Urinary bladder (tissue), 4 donors: ENCODE data around the gene TSPEAR. TPM values are rescaled to one million over a fixed set of nuclear protein-coding genes. Genes with fewer than 3 reads are reported as not detected.

ENCODE experiments used
- DNase-seq: peaks from one replicate; pipeline ENCODE4 v3.0.0-alpha.2; 2015; ENCODE audit errors: extremely low spot score
- H3K27ac ChIP-seq: one replicate; pipeline ENCODE4 v1.5.1; 2013; ENCODE audit warnings: low read depth, mild to moderate bottlenecking, moderate library complexity
- H3K36me3 ChIP-seq: one replicate; pipeline ENCODE4 v1.6.1; 2013; ENCODE audit warnings: mild to moderate bottlenecking, moderate library complexity; ENCODE audit not compliant: insufficient read depth
- H3K4me1 ChIP-seq: one replicate; pipeline ENCODE4 v1.6.1; 2013; ENCODE audit warnings: mild to moderate bottlenecking, moderate library complexity; ENCODE audit not compliant: insufficient read depth
- H3K4me3 ChIP-seq: one replicate; pipeline ENCODE4 v1.5.1; 2013; ENCODE audit warnings: low read depth, low read length
- WGBS: extraction: QIAGEN DNeasy Blood & Tissue Kit; methylation state at CpG from one replicate; pipeline ENCODE4 v1.1.7; 2013; 5-methylcytosine and 5-hydroxymethylcytosine counted together
- polyA plus RNA-seq: library from polyadenylated mRNA; stranded (reverse); fragments of 200-250 nt; gene quantifications from one replicate; pipeline ENCODE4 v1.2.3, GENCODE V29; 2013
- total RNA-seq: library from RNA; depleted of rRNA; stranded (reverse); fragments of >200 nt; gene quantifications from one replicate; pipeline ENCODE4 v1.2.3, GENCODE V29; 2014
- donor health status: healthy with polysubstance abuse.
- donor health status: healthy.

Gene TSPEAR
- total and polyA plus RNA-seq, 2 donors, result 0.03 to 0.21 TPM

GRCh38 chr21:44734026-44734745 lies 22.8 kb upstream of the TSPEAR start:
- Histone ChIP-seq H3K36me3 (no peaks in the 10 kb centered on the region), H3K4me1 (no peaks in the 10 kb centered on the region), H3K4me3 (no peak overlapping the region), H3K27ac (no peak overlapping the region)
- DNase-seq, result no peak
- WGBS, result 88% methylated on average over 21 of the region's 21 CpGs

- no peak for DNase-seq
- Histone ChIP-seq H3K4me3 (no peak overlapping the region), H3K27ac (no peak overlapping the region), H3K4me1 (no peaks in the 10 kb centered on the region), H3K36me3 (no peaks in the 10 kb centered on the region)
- 84% methylated on average over 11 of the region's 11 CpGs for WGBS
These were observed 21.6 kb upstream of the TSPEAR start for GRCh38 chr21:44732956-44733355.

- Histone ChIP-seq H3K27ac (no peak overlapping the region), H3K4me1 (no peaks in the 10 kb centered on the region), H3K36me3 (no peaks in the 10 kb centered on the region), H3K4me3 (no peak overlapping the region)
- no peak for DNase-seq
- 90% methylated on average over 10 of the region's 10 CpGs for WGBS
These were observed 20.9 kb upstream of the TSPEAR start for GRCh38 chr21:44732263-44732662.

- no peak for DNase-seq
- 22% methylated on average over 9 of the region's 9 CpGs for WGBS
- no peak overlapping the region for H3K4me3 ChIP-seq
- no peaks in the 10 kb centered on the region for H3K36me3 ChIP-seq
- no peak overlapping the region for H3K27ac ChIP-seq
- H3K4me1 ChIP-seq, result no peaks in the 10 kb centered on the region
These were observed 19.7 kb upstream of the TSPEAR start for GRCh38 chr21:44730951-44731579.

GRCh38 chr21:44730028-44730395 lies 18.6 kb upstream of the TSPEAR start:
- Histone ChIP-seq H3K4me1 (no peaks in the 10 kb centered on the region), H3K36me3 (no peaks in the 10 kb centered on the region), H3K27ac (no peak overlapping the region), H3K4me3 (no peak overlapping the region)
- DNase-seq, result no peak
- 92% methylated on average over 7 of the region's 7 CpGs for WGBS

- DNase-seq, result no peak
- no peak overlapping the region for H3K4me3 ChIP-seq
- H3K36me3 ChIP-seq, result no peaks in the 10 kb centered on the region
- 91% methylated on average over 23 of the region's 23 CpGs for WGBS
- H3K27ac ChIP-seq, result no peak overlapping the region
- H3K4me1 ChIP-seq, result no peaks in the 10 kb centered on the region
These were observed 18.1 kb upstream of the TSPEAR start for GRCh38 chr21:44729336-44730027.

- H3K4me1 ChIP-seq, result no peaks in the 10 kb centered on the region
- no peaks in the 10 kb centered on the region for H3K36me3 ChIP-seq
- WGBS, result 83% methylated on average over 14 of the region's 14 CpGs
- H3K4me3 ChIP-seq, result no peak overlapping the region
- H3K27ac ChIP-seq, result no peak overlapping the region
- DNase-seq, result no peak
These were observed 17.3 kb upstream of the TSPEAR start for GRCh38 chr21:44728716-44729115.

GRCh38 chr21:44727757-44728156 lies 16.4 kb upstream of the TSPEAR start:
- H3K4me1 ChIP-seq, result no peaks in the 10 kb centered on the region
- no peaks in the 10 kb centered on the region for H3K36me3 ChIP-seq
- no peak for DNase-seq
- no peak overlapping the region for H3K4me3 ChIP-seq
- no peak overlapping the region for H3K27ac ChIP-seq
- 76% methylated on average over 9 of the region's 9 CpGs for WGBS

GRCh38 chr21:44727321-44727720 lies 15.9 kb upstream of the TSPEAR start:
- no peak overlapping the region for H3K27ac ChIP-seq
- no peak for DNase-seq
- 93% methylated on average over 8 of the region's 8 CpGs for WGBS
- no peak overlapping the region for H3K4me3 ChIP-seq
- H3K36me3 ChIP-seq, result no peaks in the 10 kb centered on the region
- H3K4me1 ChIP-seq, result no peaks in the 10 kb centered on the region

GRCh38 chr21:44726826-44727225 lies 15.5 kb upstream of the TSPEAR start:
- Histone ChIP-seq H3K36me3 (no peaks in the 10 kb centered on the region), H3K4me1 (no peaks in the 10 kb centered on the region), H3K4me3 (no peak overlapping the region), H3K27ac (no peak overlapping the region)
- DNase-seq, result no peak
- WGBS, result 74% methylated on average over 6 of the region's 6 CpGs

GRCh38 chr21:44724926-44725325 lies 13.6 kb upstream of the TSPEAR start:
- no peak overlapping the region for H3K4me3 ChIP-seq
- DNase-seq, result no peak
- no peaks in the 10 kb centered on the region for H3K36me3 ChIP-seq
- H3K4me1 ChIP-seq, result no peaks in the 10 kb centered on the region
- WGBS, result 89% methylated on average over 14 of the region's 14 CpGs
- no peak overlapping the region for H3K27ac ChIP-seq

- WGBS, result 89% methylated on average over 7 of the region's 7 CpGs
- DNase-seq, result no peak
- Histone ChIP-seq H3K36me3 (no peaks in the 10 kb centered on the region), H3K27ac (no peak overlapping the region), H3K4me1 (no peaks in the 10 kb centered on the region), H3K4me3 (no peak overlapping the region)
These were observed 12.8 kb upstream of the TSPEAR start for GRCh38 chr21:44724196-44724595.

- Histone ChIP-seq H3K4me3 (no peak overlapping the region), H3K36me3 (no peaks in the 10 kb centered on the region), H3K27ac (no peak overlapping the region), H3K4me1 (no peaks in the 10 kb centered on the region)
- no peak for DNase-seq
- WGBS, result 17% methylated on average over 61 of the region's 61 CpGs
These were observed 12.1 kb upstream of the TSPEAR start for GRCh38 chr21:44723177-44724131.
